Smooth muscle cell (in vitro differentiated cells): Measurements from ENCODE around the gene PIGV. TPM values are rescaled to one million over a fixed set of nuclear protein-coding genes. Genes with fewer than 3 reads are reported as not detected.

Source experiments
- DNase-seq: peaks from one replicate; lab custom pipeline; 2025; ENCODE audit not compliant: unreplicated experiment; lab: John Stamatoyannopoulos, UW
- H2AFZ ChIP-seq: fragments of 200-600 bp; sonication (generic); 2 replicates; pipeline ENCODE4 v1.6.0; 2016; ENCODE audit warnings: antibody characterized with exemption, low read depth, mild to moderate bottlenecking
- H3F3A ChIP-seq: fragments of 200-600 bp; sonication (generic); 2 replicates; pipeline ENCODE4 v1.6.0; 2017; ENCODE audit warnings: antibody characterized with exemption, low read depth
- H3K27ac ChIP-seq: fragments of 200-600 bp; sonication (generic); 2 replicates; pipeline ENCODE4 v1.5.1; 2016; ENCODE audit warnings: low read depth, mild to moderate bottlenecking
- H3K27me3 ChIP-seq: fragments of 200-600 bp; sonication (generic); 2 replicates; pipeline ENCODE4 v1.6.1; 2016; ENCODE audit warnings: low read depth, mild to moderate bottlenecking
- H3K36me3 ChIP-seq: fragments of 200-600 bp; sonication (generic); 2 replicates; pipeline ENCODE4 v1.5.1; 2016; ENCODE audit warnings: low read depth
- H3K4me1 ChIP-seq: fragments of 200-600 bp; sonication (generic); 2 replicates; pipeline ENCODE4 v1.5.1; 2016; ENCODE audit warnings: low read depth
- H3K4me2 ChIP-seq: fragments of 200-600 bp; sonication (generic); 2 replicates; pipeline ENCODE4 v1.6.0; 2016; ENCODE audit warnings: mild to moderate bottlenecking
- H3K4me3 ChIP-seq: fragments of 200-600 bp; sonication (generic); 2 replicates; pipeline ENCODE4 v1.5.1; 2016; ENCODE audit warnings: mild to moderate bottlenecking
- H3K79me2 ChIP-seq: fragments of 200-600 bp; sonication (generic); 2 replicates; pipeline ENCODE4 v1.6.0; 2016; ENCODE audit warnings: low read depth, mild to moderate bottlenecking
- H3K9ac ChIP-seq: fragments of 200-600 bp; sonication (generic); 2 replicates; pipeline ENCODE4 v1.6.0; 2016; ENCODE audit warnings: low read depth
- H3K9me3 ChIP-seq: fragments of 200-600 bp; sonication (generic); replicated peaks from 2 replicates; pipeline ENCODE4 v1.5.1; 2016; ENCODE audit warnings: low read depth
- H4K20me1 ChIP-seq: fragments of 200-600 bp; sonication (generic); 2 replicates; pipeline ENCODE4 v1.6.0; 2016; ENCODE audit warnings: low read depth
- CTCF ChIP-seq: fragments of 200-600 bp; sonication (generic); IDR thresholded peaks from 2 replicates; pipeline ENCODE4 v1.5.1; 2017; ENCODE audit warnings: borderline replicate concordance, mild to moderate bottlenecking, antibody characterized with exemption; ENCODE audit not compliant: insufficient read depth, poor library complexity, severe bottlenecking
- WGBS: methylation state at CpG from one replicate; pipeline ENCODE4 v1.1.7; 2016; ENCODE audit warnings: low lambda C conversion rate; 5-methylcytosine and 5-hydroxymethylcytosine counted together
- polyA plus RNA-seq: library from polyadenylated mRNA; unstranded; fragments of >200 nt; fragmentation: Nextera tagmentation; extraction: Ambion mirVana; gene quantifications from 2 replicates; pipeline ENCODE4 v1.2.1, GENCODE V29; 2016
- total RNA-seq: library from RNA; depleted of rRNA; stranded (reverse); fragments of >200 nt; gene quantifications from 2 replicates; pipeline ENCODE4 v1.2.3, GENCODE V29; 2014

PIGV gene
- total and polyA plus RNA-seq, 2 experiments from 2014 or later = 8.7 to 9.9 TPM

- Histone ChIP-seq H3K4me3 (peak overlapping the region; percentile 81), H2AFZ (peak overlapping the region; percentile 73), H3K79me2 (peaks cover 8% of the 10 kb centered on the region), H3K27me3 (no peaks in the 10 kb centered on the region), H3F3A (peaks cover 29% of the 10 kb centered on the region), H3K4me1 (peaks cover 25% of the 10 kb centered on the region), H3K36me3 (peaks cover 3% of the 10 kb centered on the region), H3K4me2 (peak overlapping the region; percentile 89), H3K9ac (peak overlapping the region; percentile 88), H3K9me3 (no peaks in the 10 kb centered on the region), H3K27ac (peak overlapping the region; percentile 95), H4K20me1 (peaks cover 10% of the 10 kb centered on the region)
- TF ChIP-seq CTCF = no peak
- peak; percentile 32 for DNase-seq
- WGBS = 6% methylated on average over 12 of the region's 12 CpGs
These were observed 1.0 kb upstream of the PIGV start for GRCh38 chr1:26786437-26787380.

GRCh38 chr1:26787381-26787705, 407 bp upstream of the PIGV start:
- H3K4me2 ChIP-seq = peak overlapping the region; percentile 89
- no peaks in the 10 kb centered on the region for H3K9me3 ChIP-seq
- WGBS = 4% methylated on average over 11 of the region's 11 CpGs
- DNase-seq = no peak
- H2AFZ ChIP-seq = peak overlapping the region; percentile 73
- no peaks in the 10 kb centered on the region for H3K27me3 ChIP-seq
- peaks cover 26% of the 10 kb centered on the region for H3F3A ChIP-seq
- H3K4me1 ChIP-seq = peaks cover 25% of the 10 kb centered on the region
- H3K27ac ChIP-seq = peak overlapping the region; percentile 95
- H3K9ac ChIP-seq = peak overlapping the region; percentile 88
- no peak for TF ChIP-seq CTCF
- H3K36me3 ChIP-seq = no peaks in the 10 kb centered on the region
- peaks cover 4% of the 10 kb centered on the region for H4K20me1 ChIP-seq
- H3K4me3 ChIP-seq = peak overlapping the region; percentile 81
- H3K79me2 ChIP-seq = peaks cover 2% of the 10 kb centered on the region

- peak overlapping the region; percentile 73 for H2AFZ ChIP-seq
- no peaks in the 10 kb centered on the region for H3K36me3 ChIP-seq
- H3K27me3 ChIP-seq = no peaks in the 10 kb centered on the region
- TF ChIP-seq CTCF = no peak
- H4K20me1 ChIP-seq = peaks cover under 1% of the 10 kb centered on the region
- H3K4me2 ChIP-seq = peak overlapping the region; percentile 89
- peak overlapping the region; percentile 88 for H3K9ac ChIP-seq
- peaks cover 18% of the 10 kb centered on the region for H3F3A ChIP-seq
- no peaks in the 10 kb centered on the region for H3K79me2 ChIP-seq
- H3K4me1 ChIP-seq = peaks cover 25% of the 10 kb centered on the region
- WGBS = 28% methylated on average over 10 of the region's 10 CpGs
- H3K27ac ChIP-seq = peak overlapping the region; percentile 95
- peak overlapping the region; percentile 81 for H3K4me3 ChIP-seq
- DNase-seq = no peak
- no peaks in the 10 kb centered on the region for H3K9me3 ChIP-seq
These were observed 700 bp downstream of the PIGV start for GRCh38 chr1:26788515-26788785.
